ENCODE data around the gene NELL2. TPM values are rescaled to one million over a fixed set of nuclear protein-coding genes. Genes with fewer than 3 reads are reported as not detected.

Gene NELL2
- total RNA-seq, 1 experiment from 2014 or later: 1.1 TPM

- CTCF ChIA-PET: interaction anchor here (0.9 kb wide), 1 partner anchor 15 kb away, joined by 3 read pairs; no protein-coding TSS in a partner anchor
- POLR2A ChIA-PET: no interaction called here
Observed at GRCh38 chr12:44915958-44916357, 39.8 kb upstream of the NELL2 start.

GRCh38 chr12:44904321-44904720 lies 28.2 kb upstream of the NELL2 start:
- RAD21 ChIA-PET (ENCODE audit: low non-redundant PET in 1 of 2, low total read pairs in 2 of 2, uncharacterized antibody in 2 of 2, unreplicated experiment in 2 of 2): no interaction called here
- POLR2A ChIA-PET: no interaction called here
- Histone ChIP-seq H3K79me2 (ENCODE audit: insufficient read depth, low read length) (no peaks in the 10 kb centered on the region), H3K9me2 (ENCODE audit: insufficient read depth) (no peaks in the 10 kb centered on the region), H2AFZ (ENCODE audit: low read depth, low read length, poor library complexity, severe bottlenecking) (no peak overlapping the region), H3K9ac (ENCODE audit: low read length) (no peak overlapping the region), H3K27me3 (ENCODE audit: insufficient read depth, low read length) (no peaks in the 10 kb centered on the region), H3K4me1 (ENCODE audit: control insufficient read depth in 1 of 2, insufficient read depth in 2 of 2, low read length in 2 of 2) (no peaks in the 10 kb centered on the region), H4K20me1 (ENCODE audit: insufficient read depth) (no peaks in the 10 kb centered on the region), H3K36me3 (ENCODE audit: control insufficient read depth in 1 of 2, insufficient read depth in 2 of 2, low read length in 2 of 2) (no peaks in the 10 kb centered on the region), H3K4me3 (replicated peaks in 1 of 2; ENCODE audit: low read depth in 1 of 2, low read length in 2 of 2) (no peak overlapping the region), H3K9me3 (ENCODE audit: control insufficient read depth in 1 of 2, insufficient read depth in 1 of 2, low read depth in 1 of 2, low read length in 2 of 2) (no peaks in the 10 kb centered on the region), H3K4me2 (ENCODE audit: low read length) (no peak overlapping the region), H3K27ac (ENCODE audit: low read depth, low read length) (no peak overlapping the region)
- no peak for ATAC-seq
- CTCF ChIA-PET: no interaction called here
- no peak for DNase-seq (ENCODE audit: low read depth, low spot score)
- no TSS peak for BruUV-seq (replicated peaks)
- intact Hi-C loops (cut with micrococcal nuclease): no loop called here
- TF ChIP-seq SIN3A (IDR thresholded peaks at IDR 0.05; ENCODE audit: low read depth): no peak
- no peak for TF ChIP-seq YY1 (IDR thresholded peaks at IDR 0.05; ENCODE audit: extremely low read depth, insufficient replicate concordance, low read depth, low read length)
- TF ChIP-seq EZH2 (IDR thresholded peaks at IDR 0.05): no peak
- no peak for TF ChIP-seq MAX (IDR thresholded peaks at IDR 0.05)
- TF ChIP-seq ATF3 (IDR thresholded peaks at IDR 0.05): no peak
- TF ChIP-seq POLR2AphosphoS5 (IDR thresholded peaks at IDR 0.05; ENCODE audit: low read depth, low read length): no peak
- TF ChIP-seq ZBTB33 (IDR thresholded peaks at IDR 0.05; ENCODE audit: extremely low read depth, insufficient replicate concordance, low read length): no peak
- no peak for TF ChIP-seq FOSL1 (IDR thresholded peaks at IDR 0.05; ENCODE audit: low read depth)
- TF ChIP-seq CTCF (IDR thresholded peaks at IDR 0.05 in 2 of 3, conservative IDR thresholded peaks at IDR 0.05 in 1 of 3; ENCODE audit: borderline replicate concordance in 1 of 3, insufficient read depth in 1 of 3, low read depth in 2 of 3, low read length in 2 of 3): no peak

More at GRCh38 chr12:44915958-44916357, 39.8 kb upstream of the NELL2 start:
- no peak for DNase-seq (ENCODE audit: low read depth, low spot score)
- no peaks in the 10 kb centered on the region for H3K9me2 ChIP-seq (ENCODE audit: insufficient read depth)
- intact Hi-C loops (cut with micrococcal nuclease): no loop called here
- no peak for TF ChIP-seq ZFX (IDR thresholded peaks at IDR 0.05)
- no peak for TF ChIP-seq SP1 (IDR thresholded peaks at IDR 0.05; ENCODE audit: low read depth)
- no peak for TF ChIP-seq ATF3 (IDR thresholded peaks at IDR 0.05)
- TF ChIP-seq POLR2AphosphoS5 (IDR thresholded peaks at IDR 0.05; ENCODE audit: low read depth, low read length): no peak
- TF ChIP-seq SRF (IDR thresholded peaks at IDR 0.05; ENCODE audit: low read depth): no peak
- TF ChIP-seq FOSL1 (IDR thresholded peaks at IDR 0.05; ENCODE audit: low read depth): no peak
- no peak overlapping the region for H3K9ac ChIP-seq (ENCODE audit: low read length)
- RAD21 ChIA-PET (ENCODE audit: low non-redundant PET in 1 of 2, low total read pairs in 2 of 2, uncharacterized antibody in 2 of 2, unreplicated experiment in 2 of 2): no interaction called here
- H3K27me3 ChIP-seq (ENCODE audit: insufficient read depth, low read length): no peaks in the 10 kb centered on the region
- no peaks in the 10 kb centered on the region for H3K4me1 ChIP-seq (ENCODE audit: control insufficient read depth in 1 of 2, insufficient read depth in 2 of 2, low read length in 2 of 2)
- no peak overlapping the region for H3K4me3 ChIP-seq (replicated peaks in 1 of 2; ENCODE audit: low read depth in 1 of 2, low read length in 2 of 2)
- H3K9me3 ChIP-seq (ENCODE audit: control insufficient read depth in 1 of 2, insufficient read depth in 1 of 2, low read depth in 1 of 2, low read length in 2 of 2): no peaks in the 10 kb centered on the region
- no peaks in the 10 kb centered on the region for H3K36me3 ChIP-seq (ENCODE audit: control insufficient read depth in 1 of 2, insufficient read depth in 2 of 2, low read length in 2 of 2)
- no peaks in the 10 kb centered on the region for H4K20me1 ChIP-seq (ENCODE audit: insufficient read depth)
- H3K4me2 ChIP-seq (ENCODE audit: low read length): no peak overlapping the region
- no peak overlapping the region for H2AFZ ChIP-seq (ENCODE audit: low read depth, low read length, poor library complexity, severe bottlenecking)
- no peak overlapping the region for H3K27ac ChIP-seq (ENCODE audit: low read depth, low read length)
- no peaks in the 10 kb centered on the region for H3K79me2 ChIP-seq (ENCODE audit: insufficient read depth, low read length)
- ATAC-seq: no peak
- BruUV-seq (replicated peaks): no TSS peak

All from HCT116 (cell line).